AG04449 (cell line): ENCODE data around the gene CCDC3.

Experiments used
- CTCF ChIA-PET: fragments of 350-600 bp; formaldehyde crosslinking; extraction: SDS; loops from one replicate; lab custom pipeline; 2021; ENCODE audit warnings: antibody characterized with exemption; lab: Yijun Ruan, JAX
- POLR2A ChIA-PET: fragments of 400-600, 350-600 bp; formaldehyde crosslinking; extraction: SDS; loops from one replicate; lab custom pipeline; 2020; ENCODE audit warnings: antibody characterized with exemption, inconsistent platforms; lab: Yijun Ruan, JAX
- DNase-seq: peaks from one replicate; pipeline ENCODE4 v3.0.0-alpha.2; 2010; ENCODE audit warnings: low read depth, low spot score
- H3K4me3 ChIP-seq: 2 replicates; pipeline ENCODE4 v1.5.1; 2011; ENCODE audit warnings: low read depth, mild to moderate bottlenecking, control low read depth, low read length
- TF ChIP-seq, protein P1 (sequence below): IDR thresholded peaks from one replicate; pipeline ENCODE4 v1.5.1; 2011; ENCODE audit warnings: mild to moderate bottlenecking, moderate library complexity, low read length, control low read depth, inconsistent platforms; ENCODE audit not compliant: insufficient read depth; ENCODE audit errors: missing control alignments

CCDC3 gene

DNA sequence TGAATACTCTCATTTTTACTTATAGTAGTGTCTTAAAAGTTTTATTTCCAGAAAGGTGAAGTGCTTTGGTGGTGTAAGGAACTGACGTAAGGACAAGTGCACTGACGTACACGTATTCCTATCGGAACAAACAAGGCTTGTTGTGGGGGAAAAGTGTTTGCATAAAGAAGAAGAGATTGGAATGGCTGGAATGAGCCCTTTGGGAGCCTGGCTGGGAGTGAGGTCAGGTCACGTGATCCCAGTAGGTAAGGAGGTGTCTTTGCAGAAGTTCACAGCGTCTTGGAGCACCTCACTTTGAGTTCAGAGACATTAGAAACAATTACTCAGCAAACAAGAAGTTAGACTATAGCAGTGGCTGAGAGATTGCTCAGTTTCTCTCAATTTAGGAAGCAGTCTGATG is 104.2 kb downstream of the CCDC3 start:
- TF ChIP-seq, protein P1, sequence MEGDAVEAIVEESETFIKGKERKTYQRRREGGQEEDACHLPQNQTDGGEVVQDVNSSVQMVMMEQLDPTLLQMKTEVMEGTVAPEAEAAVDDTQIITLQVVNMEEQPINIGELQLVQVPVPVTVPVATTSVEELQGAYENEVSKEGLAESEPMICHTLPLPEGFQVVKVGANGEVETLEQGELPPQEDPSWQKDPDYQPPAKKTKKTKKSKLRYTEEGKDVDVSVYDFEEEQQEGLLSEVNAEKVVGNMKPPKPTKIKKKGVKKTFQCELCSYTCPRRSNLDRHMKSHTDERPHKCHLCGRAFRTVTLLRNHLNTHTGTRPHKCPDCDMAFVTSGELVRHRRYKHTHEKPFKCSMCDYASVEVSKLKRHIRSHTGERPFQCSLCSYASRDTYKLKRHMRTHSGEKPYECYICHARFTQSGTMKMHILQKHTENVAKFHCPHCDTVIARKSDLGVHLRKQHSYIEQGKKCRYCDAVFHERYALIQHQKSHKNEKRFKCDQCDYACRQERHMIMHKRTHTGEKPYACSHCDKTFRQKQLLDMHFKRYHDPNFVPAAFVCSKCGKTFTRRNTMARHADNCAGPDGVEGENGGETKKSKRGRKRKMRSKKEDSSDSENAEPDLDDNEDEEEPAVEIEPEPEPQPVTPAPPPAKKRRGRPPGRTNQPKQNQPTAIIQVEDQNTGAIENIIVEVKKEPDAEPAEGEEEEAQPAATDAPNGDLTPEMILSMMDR, result no peak
- ChIA-PET POLR2A (no interaction called here), CTCF (interaction anchor here (1.3 kb wide), 2 partner anchors 10 to 190 kb away, joined by 3 to 5 read pairs; no protein-coding TSS in a partner anchor)
- no peak for DNase-seq
- no peak overlapping the region for H3K4me3 ChIP-seq

DNA sequence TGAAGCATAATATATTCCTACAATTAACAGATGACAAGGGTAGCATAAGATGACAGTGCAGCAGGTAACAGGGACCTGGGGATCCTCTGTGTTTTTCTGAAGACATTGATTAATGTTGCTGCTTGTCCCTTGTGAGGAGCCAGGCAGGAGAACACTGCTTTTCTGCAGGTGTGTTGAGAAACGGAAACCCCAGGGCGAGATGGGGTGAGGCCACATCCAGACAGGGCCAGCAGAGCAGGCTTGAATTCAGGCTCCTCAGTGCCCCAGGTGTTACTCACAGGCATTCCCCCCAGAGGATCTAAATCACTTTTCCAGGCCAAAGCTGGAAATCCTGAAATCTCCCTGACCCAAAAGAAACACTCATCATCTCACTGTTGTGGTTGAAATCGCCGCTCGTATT is 105.3 kb downstream of the CCDC3 start:
- CTCF ChIA-PET, result interaction anchor here (1.3 kb wide), 1 partner anchor 9 kb away, joined by 3 read pairs; no protein-coding TSS in a partner anchor
- DNase-seq, result no peak
- no peak overlapping the region for H3K4me3 ChIP-seq
- TF ChIP-seq, protein P1, result no peak
- POLR2A ChIA-PET, result no interaction called here

DNA sequence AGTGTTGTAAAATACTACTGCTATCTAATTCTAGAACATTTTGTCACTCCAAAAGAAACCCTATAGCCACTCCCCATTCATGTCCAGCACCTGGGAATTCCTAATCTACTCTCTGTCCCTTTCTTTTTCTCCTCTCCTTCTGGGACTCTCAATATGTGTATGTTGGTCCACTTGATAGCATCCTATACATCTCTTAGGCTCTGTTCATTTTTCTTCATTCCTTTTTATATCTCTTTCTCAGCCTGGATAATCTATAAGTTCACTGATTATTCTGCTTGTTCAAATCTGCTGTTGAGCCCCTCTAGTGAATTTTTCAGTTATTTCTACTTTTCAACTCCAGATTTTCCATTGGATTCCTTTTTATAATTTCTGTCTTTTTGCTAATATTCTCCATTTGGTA is 108.6 kb downstream of the CCDC3 start:
- POLR2A ChIA-PET, result no interaction called here
- TF ChIP-seq, protein P1, result no peak
- CTCF ChIA-PET, result interaction anchor here (0.7 to 3.0 kb wide), 4 partner anchors 9 to 678 kb away, joined by 3 to 18 read pairs (median 4); no protein-coding TSS in a partner anchor
- H3K4me3 ChIP-seq, result no peak overlapping the region
- no peak for DNase-seq

DNA sequence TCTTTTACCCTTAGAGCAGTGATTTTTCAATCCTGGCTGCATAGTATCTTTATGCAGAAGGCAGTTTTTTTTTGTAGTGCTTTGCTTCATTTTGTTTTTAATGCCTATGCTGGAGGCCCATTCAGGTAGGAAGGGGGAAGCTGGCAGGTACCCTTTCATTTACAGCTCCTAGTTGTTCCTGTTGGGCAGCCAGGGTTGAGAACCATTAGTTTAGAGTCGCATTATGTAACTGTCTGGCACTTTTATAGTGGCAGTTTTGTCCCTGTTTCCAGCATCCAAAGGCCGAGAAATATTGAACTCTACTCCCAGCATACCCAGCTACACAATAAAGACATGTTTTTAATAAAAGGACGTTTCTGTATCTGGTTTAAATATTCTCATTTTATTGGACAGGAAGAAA is 110.6 kb downstream of the CCDC3 start:
- H3K4me3 ChIP-seq, result no peak overlapping the region
- DNase-seq, result no peak
- TF ChIP-seq, protein P1, result no peak
- ChIA-PET CTCF (interaction anchor here (1.5 to 3.0 kb wide), 3 partner anchors 9 to 11 kb away, joined by 3 to 18 read pairs (median 4); no protein-coding TSS in a partner anchor), POLR2A (no interaction called here)

DNA sequence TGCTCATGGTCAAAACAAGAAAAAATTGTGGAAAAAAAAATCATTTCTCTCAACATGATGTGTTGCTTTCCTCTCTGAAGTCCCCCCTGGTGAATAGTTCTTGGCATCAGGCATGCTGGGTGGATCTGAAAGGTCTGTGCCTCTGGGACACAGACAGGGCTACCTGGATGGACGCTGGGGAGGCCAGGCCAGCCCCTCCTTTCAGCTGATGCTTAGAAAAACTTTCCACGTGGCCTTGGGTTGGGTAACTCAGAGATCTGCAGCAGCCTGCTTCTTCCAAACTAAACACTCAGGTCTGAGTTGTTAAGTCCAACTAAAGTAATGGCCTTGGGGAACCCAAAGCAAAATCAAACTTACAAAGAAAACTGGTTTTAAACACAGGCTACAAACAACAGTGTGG is 113.0 kb downstream of the CCDC3 start:
- ChIA-PET POLR2A (no interaction called here), CTCF (interaction anchor here (7.0 kb wide), 1 partner anchor 13 kb away, joined by 28 read pairs; no protein-coding TSS in a partner anchor)
- H3K4me3 ChIP-seq, result no peak overlapping the region
- no peak for DNase-seq
- TF ChIP-seq, protein P1, result no peak

DNA sequence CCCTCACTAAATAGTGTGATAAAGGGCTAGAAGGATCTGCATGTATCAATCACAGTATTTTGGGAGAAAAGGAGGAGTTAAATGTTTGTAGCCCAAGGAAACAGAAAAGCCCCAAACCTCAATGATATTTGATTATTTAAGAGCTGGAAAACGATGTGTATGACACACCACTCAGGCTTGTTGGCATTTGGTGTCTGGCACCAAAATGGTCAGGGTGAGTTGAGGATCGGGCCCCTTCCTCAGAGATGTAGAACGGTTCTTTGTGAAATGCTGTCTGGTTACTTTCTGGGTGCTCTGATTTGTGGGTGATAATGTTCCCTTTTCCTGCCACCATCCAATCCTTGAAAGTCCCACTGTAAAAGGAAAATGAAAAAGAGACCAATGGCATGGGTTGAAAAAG is 113.7 kb downstream of the CCDC3 start:
- no peak overlapping the region for H3K4me3 ChIP-seq
- TF ChIP-seq, protein P1, result no peak
- DNase-seq, result no peak
- CTCF ChIA-PET, result interaction anchor here (1.7 to 7.0 kb wide), 2 partner anchors 8 to 14 kb away, joined by 3 to 28 read pairs; no protein-coding TSS in a partner anchor
- POLR2A ChIA-PET, result no interaction called here
